HUES64 (cell line): ENCODE results near the gene KRT86.

ENCODE experiments used
- H3K27ac ChIP-seq: 2 replicates; pipeline ENCODE4 v1.7.0; 2013; ENCODE audit warnings: low read depth, low read length, inconsistent platforms
- H3K27me3 ChIP-seq: 2 replicates; pipeline ENCODE4 v1.6.1; 2013; ENCODE audit warnings: mild to moderate bottlenecking, low read length; ENCODE audit not compliant: insufficient read depth
- H3K36me3 ChIP-seq: 2 replicates; pipeline ENCODE4 v1.6.1; 2013; ENCODE audit warnings: mild to moderate bottlenecking, low read length; ENCODE audit not compliant: insufficient read depth
- H3K4me1 ChIP-seq: 2 replicates; pipeline ENCODE4 v1.6.1; 2013; ENCODE audit warnings: mild to moderate bottlenecking, low read length, moderate library complexity; ENCODE audit not compliant: insufficient read depth
- H3K4me3 ChIP-seq: 2 replicates; pipeline ENCODE4 v1.5.1; 2013; ENCODE audit warnings: mild to moderate bottlenecking, low read length, moderate library complexity
- H3K9ac ChIP-seq: 2 replicates; pipeline ENCODE4 v1.6.1; 2013; ENCODE audit warnings: mild to moderate bottlenecking, low read depth, low read length
- H3K9me3 ChIP-seq: 2 replicates; pipeline ENCODE4 v1.6.1; 2013; ENCODE audit warnings: low read depth, low read length; ENCODE audit not compliant: insufficient read depth
- WGBS: fragments of 150-250, 120-280 bp; methylation state at CpG from one replicate; pipeline ENCODE4 v1.1.7; 2013; ENCODE audit warnings: missing lambda C conversion rate; 5-methylcytosine and 5-hydroxymethylcytosine counted together

Gene KRT86

GRCh38 chr12:52356762-52357580, 82.5 kb downstream of the KRT86 start:
- Histone ChIP-seq H3K27ac (no peak overlapping the region), H3K4me3 (no peak overlapping the region), H3K36me3 (no peaks in the 10 kb centered on the region), H3K27me3 (no peaks in the 10 kb centered on the region), H3K9ac (no peak overlapping the region), H3K4me1 (no peaks in the 10 kb centered on the region), H3K9me3 (no peaks in the 10 kb centered on the region)
- 94% methylated on average over 20 of the region's 20 CpGs for whole genome bisulfite sequencing
